HG03520 (cell line): ENCODE results near the gene RNF152.
"Not testable (repeated sequence)": the region's sequence is repeated elsewhere in the genome, so short reads cannot be mapped to it uniquely, and the experiment has no call there.

ENCODE experiments used
- ATAC-seq: cut with Tn5 transposase; IDR thresholded peaks from one replicate; pipeline ENCODE4 v1.9.1; 2021; ENCODE audit warnings: mild to moderate bottlenecking, moderate library complexity; ENCODE audit not compliant: unreplicated experiment

RNF152 gene

DNA sequence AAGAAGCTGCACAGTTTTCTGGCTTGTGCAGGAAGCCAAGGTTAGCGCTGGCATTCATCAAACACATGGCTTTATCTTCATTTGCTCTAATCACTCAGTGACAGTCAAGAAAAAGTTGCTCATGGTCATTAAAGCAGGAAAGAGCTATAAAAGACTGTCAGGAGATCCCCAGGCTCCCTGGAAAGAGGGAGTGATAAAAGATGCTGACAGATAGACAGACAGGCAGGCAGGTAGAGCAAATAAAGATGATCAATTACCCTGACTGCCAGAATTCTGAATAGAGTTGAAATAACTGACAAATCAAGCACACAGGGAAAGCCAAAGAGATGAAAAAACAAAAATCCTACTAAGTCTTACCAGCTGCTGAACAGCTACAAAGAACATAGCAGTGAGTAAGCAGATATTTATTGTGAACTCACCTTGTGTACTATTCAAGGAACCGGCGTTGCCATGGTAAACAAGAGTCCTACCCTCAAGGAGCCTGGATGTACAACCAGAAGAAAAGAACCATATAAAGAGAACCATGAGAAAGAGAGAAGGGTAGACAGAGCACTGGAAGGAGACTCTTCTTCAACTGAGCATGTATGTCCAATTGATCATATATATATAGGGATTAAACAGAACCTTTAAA lies 68.0 kb downstream of the RNF152 start:
- ATAC-seq: no peak

DNA sequence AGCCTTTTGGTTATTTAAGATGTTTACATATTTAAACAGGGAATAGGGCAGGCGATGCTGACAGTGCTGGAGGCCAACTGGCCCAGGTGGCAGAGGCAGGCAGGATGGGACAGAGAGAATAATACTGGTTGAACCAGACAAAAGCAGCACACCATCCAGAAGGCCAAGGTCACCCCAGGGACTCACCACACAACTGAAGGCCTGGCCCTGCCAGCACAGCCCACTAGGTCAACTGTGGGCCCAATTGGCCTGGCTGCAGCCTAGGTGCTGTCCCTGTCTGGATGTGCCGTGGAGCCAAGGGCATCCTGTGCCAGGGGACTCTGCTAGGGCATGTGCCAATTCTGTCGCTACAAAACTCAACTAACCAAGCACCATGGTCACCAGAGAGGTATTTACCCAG lies 69.2 kb downstream of the RNF152 start:
- ATAC-seq: no peak

DNA sequence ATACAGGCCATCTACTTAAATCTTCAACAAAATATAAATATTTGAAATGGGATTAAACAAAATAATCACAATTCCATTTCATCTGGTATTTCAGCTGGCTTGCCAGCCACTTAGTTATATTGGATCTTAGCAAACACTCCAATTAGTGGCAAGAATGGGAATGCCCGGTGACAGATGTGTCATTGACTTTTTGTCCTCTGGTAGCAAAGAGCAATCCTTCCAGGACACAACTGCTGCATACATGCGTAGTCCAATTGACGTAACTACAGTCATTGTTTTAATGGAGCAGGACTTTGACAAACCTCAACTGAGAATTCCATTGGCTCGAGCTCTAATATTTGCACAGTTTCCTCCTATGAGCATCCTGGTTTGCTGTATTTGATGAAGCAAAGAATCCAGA lies 69.9 kb downstream of the RNF152 start:
- no peak for ATAC-seq

DNA sequence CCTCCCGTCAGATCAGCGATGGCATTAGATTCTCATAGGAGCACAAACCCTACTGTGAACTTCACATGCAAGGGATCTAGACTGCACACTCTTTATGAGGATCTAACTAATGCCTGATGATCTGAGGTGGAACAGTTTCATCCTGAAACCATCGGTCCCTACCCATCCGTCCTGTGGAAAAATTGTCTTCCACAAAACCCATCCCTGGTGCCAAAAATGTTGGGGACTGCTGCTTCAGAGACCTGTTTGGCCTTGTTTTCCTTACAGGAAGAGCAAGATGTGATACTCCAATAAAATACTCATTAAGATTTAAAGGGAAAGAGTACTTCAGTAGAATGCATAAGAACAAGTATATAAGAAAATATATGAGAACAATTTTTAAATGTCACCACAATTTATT lies 71.1 kb downstream of the RNF152 start:
- no peak for ATAC-seq

DNA sequence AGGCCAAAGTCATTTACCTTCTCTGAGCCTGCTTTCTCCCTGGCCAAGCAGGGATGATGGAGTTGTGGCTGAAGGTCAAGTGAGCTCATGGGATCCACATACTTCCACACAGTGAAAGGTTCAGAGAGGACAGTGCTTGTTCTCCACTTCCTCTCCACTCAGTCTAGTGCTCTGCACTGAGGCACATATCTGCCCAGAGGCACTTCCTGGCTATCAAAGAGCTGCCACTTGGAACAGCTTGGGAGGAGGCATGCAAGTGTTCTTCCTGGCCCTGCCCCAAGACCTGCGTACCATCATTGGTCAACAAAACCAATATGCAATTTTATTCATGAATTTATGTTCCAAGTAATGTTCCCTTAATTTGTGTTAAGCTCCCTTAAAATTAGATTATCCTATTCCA lies 71.9 kb downstream of the RNF152 start:
- no peak for ATAC-seq

DNA sequence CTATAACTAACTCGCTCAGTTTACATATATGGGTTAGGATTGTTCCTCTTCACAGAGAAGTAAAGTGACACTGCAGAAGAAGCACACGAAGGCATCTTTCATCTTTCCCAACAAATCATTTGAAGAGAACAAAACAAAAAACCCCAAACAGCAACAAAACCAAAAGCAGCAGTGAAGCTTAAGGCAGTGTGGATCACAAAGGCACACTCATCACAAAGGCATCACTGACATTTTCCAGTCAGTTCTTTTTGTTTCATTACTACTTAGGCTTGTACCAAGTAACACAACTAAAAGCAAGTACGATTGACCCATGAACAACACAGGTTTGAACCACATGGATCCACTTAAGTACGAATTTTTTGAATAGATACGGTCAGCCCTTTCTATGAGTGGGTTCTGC lies 75.7 kb downstream of the RNF152 start:
- no peak for ATAC-seq

DNA sequence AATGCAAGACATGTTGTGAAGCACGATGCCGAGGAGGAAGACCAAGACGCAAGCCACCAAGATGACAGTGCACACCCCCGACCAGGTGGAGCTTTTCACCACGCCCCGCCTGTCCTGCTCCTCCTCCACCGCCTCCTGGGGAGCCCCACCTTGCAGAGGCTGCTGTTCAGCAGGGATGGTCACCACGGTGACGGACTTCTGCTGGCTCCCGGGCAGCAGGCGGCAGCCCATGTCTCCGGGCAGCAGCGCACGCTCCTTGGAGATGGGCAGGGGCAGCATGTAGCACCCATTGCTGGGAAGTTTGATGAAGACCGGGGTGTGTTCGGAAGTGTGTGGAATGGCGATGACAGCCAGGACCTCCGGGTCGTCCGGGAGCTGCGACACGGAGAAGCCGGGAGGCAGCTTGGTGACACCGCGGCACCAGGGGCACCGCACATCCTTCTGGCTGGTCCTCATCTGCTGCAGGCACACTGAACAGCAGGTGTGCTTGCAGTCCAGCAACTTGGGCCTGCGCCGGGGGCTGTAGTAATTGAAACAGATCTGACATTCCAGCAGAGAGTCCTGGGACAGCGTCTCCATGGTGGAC lies 76.8 kb downstream of the RNF152 start:
- ATAC-seq: no peak

DNA sequence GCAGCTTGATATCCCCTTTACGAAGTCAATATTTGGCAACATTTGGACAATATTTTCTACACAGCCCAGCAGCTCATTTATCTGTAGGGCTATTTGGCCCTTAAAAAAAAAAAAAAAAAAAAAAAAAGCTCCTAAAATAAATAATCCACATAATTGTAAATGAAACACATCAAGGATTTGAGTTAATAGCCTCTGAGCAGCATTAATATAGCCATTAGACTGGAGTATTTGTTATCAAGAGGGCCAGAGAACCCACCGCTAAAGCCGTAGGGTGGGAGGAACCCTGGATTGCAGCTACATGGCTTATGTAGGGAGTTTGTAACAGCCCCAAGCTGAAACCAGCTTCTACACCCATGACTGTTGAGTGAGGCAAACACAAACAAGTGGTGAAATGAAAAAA lies 84.5 kb downstream of the RNF152 start:
- no peak for ATAC-seq

DNA sequence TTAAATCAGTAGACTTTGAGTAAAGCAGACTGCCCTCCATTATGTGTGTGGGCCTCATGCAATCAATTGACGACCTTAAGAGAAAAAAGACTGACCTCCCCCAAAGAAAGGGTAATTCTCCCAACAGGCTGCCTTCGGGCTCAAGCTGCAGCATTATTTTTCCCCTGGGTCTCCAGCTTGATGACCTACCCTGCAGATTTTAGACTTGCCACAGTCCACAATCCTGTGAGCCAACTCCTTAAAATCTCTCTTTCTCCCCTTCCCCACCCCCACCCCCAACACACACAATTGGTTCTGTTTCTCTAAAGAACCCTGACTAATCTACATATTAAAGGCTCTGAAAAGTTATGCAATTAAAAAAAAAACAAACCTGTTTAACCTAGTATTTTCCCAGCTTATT lies 89.4 kb downstream of the RNF152 start:
- ATAC-seq: no peak

DNA sequence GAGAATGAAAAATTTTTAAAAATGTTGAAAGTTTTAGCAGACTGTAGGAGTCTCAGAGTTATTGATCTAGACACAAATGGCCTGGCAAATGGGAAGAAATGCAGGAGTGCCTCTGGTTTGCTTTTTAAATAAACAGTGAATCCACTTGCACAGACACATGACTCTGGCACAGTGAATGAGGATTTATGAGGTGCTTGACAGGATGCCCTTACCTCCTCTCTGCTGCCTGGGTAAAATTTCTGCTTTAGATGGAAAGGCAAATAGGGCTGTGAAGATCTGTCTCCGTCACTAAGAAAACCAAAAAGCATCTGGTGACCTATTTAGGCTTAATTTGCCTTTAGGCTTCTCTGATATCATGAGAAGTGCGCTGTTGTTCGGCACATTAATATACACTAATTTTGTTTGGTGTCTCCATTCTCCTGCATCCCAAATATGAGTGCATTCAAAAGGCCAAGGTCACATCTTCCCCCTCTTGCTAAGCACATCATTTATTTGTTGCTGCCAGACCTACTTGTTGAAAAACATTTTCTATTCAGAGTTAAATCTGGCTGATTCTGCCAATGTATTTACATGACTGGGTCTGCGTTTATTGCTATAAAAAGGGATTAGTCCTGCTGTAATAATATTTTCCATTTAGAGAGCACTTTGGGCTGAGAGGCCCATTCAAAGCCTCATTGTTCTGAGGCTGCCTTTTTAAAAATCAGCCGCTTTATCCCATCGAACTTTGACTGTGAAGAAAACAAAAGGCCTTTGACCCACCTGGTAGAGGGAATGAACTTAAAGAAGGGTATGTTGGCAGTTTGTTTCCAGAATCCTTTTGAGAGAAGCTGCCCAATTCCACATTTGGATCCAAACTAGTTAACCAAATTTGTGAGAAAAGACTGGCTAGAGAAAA lies 94.9 kb downstream of the RNF152 start:
- no peak for ATAC-seq

DNA sequence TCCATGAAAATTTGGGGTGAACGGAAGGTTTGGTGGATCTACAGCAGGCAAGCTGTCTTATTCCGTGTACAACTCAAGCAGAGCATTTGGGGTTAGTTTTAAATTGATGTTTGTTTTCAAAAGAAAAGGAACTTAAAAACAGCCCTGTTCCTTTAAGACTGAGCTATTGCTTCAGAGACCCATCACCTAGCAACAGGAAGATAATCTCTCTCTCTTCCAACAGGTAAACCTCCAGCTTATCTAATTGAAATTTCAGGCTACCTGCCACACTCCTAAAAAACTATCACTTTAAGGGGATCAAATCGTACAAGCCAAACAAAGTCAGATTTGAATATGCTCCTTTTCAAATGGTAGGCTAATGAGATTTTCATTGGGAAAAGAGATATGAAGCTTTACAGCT lies 101.8 kb downstream of the RNF152 start:
- no peak for ATAC-seq

DNA sequence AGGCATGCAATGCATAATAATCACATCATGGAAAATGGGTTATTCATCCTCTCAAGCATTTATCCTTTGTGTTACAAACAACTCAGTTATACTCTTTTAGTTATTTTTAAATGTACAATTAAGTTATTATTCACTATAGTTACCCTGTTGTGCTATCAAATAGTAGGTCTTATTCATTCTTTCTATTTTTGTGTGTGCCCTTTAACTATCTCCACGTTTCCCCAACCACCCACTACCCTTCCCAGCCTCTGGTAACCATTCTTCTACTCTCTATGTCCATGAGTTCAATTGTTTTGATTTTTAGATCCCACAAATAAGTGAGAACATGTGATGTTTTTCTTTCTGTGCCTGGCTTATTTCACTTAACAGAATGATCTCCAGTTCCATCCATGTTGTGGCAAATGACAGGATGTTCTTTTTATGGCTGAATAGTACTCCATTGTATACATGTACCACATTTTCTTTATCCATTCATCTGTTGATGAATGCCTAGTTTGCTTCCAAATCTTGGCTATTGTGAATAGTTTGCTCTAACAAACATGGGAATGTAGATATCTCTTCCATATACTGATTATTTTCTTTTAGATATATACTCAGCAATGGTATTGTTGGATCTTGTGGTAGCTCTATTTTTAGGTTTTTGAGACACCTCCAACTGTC lies 105.7 kb downstream of the RNF152 start:
- ATAC-seq: not testable (repeated sequence)

DNA sequence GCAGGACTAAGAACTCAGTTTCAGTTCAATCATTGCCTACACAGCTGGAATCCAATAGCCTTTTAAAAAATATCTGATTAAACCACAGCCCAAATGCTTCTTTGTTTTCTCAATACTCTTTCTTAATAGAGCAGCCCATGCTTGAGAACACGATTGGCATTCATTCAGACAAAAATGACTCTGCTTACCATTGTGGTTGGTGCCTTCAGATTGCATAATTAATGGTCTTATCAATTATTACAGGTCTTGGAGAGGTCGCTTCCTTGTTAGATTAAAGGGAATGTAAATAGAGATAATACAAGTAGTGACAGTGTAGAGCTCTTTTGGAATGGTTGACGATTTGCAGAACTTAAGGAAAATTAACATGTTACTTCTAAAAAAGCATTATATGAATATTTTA lies 107.2 kb downstream of the RNF152 start:
- no peak for ATAC-seq

DNA sequence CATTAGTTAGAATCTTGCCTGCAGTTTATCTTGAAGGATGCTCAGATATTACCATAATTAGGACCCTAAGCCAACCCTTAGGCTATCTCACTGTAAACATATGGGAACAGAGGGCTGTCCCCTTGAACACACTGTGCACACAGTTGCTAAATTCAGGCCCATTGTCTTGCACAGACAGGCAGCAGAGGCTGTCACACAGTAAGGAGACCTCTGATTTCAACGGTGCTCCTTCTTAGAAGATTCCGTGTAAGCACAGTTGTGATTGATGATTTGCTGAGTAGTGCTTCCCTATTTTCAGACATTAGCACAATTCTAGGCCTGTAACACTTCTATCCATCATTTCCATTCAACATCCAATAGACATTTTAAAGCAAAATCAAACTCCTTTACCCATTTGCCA lies 108.0 kb downstream of the RNF152 start:
- no peak for ATAC-seq

DNA sequence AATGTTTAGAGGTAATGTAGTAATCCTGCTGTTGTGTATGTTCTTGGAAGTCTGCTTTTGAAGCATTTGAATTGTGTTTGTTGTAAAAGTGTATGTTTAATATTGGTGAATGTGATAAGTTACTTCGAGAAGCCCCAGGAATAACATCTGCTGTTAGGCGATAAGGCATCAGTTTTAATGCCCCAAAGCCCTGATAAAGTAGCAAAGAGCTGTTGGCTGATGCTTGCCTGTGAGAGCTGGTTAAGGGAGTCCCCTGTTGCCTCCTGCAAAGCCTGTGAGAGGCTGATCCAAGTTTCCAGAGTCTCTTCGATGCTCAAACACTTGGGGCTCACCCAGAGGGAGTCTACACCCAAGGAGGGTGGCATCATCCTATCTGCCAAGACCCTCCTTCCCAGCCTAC lies 110.3 kb downstream of the RNF152 start:
- ATAC-seq: no peak

DNA sequence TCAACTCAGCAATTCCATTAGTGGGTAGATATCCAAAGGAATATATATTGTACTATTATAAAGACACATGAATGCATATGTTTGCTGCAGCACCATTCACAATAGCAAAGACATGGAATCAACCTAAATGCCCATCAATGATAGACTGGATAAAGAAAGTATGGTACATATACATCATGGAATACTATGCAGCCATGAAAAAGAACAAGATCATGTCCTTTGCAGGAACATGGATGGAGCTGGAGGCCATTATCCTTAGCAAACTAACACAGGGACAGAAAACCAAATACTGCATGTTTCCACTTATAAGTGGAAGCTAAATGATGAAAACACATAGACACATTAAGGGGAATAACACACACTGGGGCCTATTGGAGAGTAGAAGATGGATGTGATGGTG lies 116.6 kb downstream of the RNF152 start:
- not testable (repeated sequence) for ATAC-seq

DNA sequence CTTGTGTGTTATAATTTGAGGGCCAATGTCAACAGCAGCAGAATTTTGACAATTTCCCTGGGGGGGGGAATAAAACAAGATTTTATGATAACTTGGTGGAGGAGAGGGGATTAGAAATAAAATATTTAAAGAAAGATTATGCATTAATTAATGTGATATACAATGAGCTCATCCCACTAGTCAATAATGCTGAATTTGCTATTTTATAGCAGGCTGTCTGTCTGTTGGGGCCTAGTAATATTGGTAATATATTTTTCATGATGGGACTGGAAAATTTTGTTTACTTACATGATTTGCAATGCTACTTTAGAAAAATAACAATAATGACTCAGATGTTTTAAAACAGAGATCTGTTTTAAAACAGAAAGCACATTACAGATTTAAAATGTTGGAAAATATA lies 118.0 kb downstream of the RNF152 start:
- no peak for ATAC-seq

DNA sequence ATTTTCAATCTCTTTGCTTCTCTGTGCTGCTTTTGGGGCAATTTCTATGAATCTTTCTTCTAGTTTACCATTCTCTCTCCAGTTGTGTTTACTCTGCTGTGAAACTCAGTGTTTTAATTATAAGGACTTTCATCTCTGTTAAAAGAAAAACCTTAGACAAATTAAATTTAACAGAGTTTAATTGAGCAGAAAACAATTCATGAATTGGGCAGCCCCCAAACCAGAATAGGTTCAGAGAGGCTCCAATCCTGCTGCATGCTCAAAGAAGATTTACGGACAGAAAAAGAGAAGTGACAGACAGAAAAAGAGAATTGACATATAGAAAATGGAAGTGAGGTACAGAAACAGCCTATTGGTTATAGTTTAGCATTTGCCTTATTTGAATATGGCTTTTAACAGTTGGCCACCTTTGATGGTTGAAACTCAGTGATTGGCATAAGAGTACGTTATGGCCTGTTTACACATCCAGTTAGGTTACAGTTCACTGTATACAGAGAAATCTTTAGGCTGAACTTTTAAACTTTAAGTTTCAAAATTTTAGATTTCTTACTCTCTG lies 120.4 kb downstream of the RNF152 start:
- ATAC-seq: no peak

DNA sequence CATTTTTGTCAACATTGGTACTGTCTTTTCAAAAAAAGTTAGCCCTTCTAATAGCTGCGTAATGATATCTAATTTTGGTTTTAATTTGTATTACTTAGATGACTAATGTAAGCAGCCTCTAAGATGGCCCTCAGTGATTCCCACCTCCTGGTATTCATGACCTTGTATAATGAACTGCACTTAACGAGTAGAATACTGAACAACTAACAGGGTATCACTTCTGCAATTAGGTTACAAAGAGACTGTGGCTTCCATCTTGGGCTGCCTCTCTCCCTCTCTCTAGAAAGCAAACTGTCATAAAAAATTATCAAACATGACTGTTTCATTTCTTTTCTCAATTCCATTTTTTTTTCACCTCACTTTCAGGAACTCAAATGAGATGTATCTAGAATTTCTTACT lies 120.9 kb downstream of the RNF152 start:
- ATAC-seq: no peak

DNA sequence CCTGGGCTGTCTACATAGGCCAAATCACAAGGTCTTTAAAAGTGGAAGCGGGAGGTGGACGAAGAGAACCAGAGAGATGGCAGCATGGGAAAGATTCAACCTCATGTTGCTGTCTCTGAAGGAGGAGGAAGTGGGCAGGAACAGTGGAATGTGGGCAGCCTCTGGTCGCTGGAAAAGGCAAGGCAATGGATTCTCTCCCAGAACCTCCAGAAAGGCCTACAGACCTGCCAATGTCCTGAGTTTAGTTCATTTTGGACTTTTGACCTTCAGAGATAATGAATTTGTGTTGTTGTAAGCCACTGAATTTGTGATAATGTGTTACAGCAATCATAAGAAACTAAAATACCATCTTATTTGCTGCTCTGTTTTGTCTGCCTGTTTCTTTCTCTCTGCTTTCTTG lies 122.5 kb downstream of the RNF152 start:
- no peak for ATAC-seq

DNA sequence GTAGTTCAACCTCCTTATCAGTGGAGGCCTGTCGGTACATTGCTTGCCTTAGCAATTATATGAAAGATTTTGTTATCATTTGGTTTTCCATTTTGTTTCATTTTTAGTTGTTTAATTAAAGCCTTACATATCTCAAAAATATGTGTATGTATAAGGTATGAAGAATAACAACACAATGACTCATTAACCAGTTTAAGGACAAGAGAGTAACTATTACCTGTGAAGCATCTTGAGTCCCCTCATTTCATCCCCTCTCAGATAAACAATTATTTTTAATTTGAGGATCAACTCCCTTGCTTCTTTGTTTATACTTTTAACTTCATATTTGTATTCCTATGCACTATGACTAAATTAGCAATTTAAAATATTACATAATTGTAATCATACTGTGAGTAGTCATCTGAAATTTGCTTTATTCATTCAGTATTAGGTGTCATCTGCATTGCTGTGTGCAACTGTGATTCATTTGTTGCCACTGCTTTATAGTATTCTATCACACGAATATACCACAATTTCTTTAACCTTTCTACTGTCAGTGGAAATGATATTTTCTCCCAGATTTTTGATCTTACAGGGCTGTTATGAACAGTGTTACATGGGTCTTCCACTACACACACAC lies 126.4 kb downstream of the RNF152 start:
- ATAC-seq: no peak
